HL-60 (cell line): ENCODE results near the gene PAH.

Experiments
- DNase-seq, 2 experiments: peaks; one replicate each; pipeline ENCODE4 v3.0.0-alpha.2; 2010 to 2020; ENCODE audit warnings: low read depth in 1 of 2, low spot score in 1 of 2
- H3K27ac ChIP-seq: fragments of 250-450 bp; sonication (Bioruptor Pico); replicated peaks from 2 replicates; pipeline ENCODE4 v1.5.1; 2020; ENCODE audit warnings: mild to moderate bottlenecking, moderate library complexity
- H3K27me3 ChIP-seq: fragments of 250-450 bp; sonication (Bioruptor Pico); 2 replicates; pipeline ENCODE4 v1.5.1; 2021; ENCODE audit warnings: mild to moderate bottlenecking, moderate library complexity; ENCODE audit not compliant: insufficient read depth, poor library complexity, severe bottlenecking
- H3K4me3 ChIP-seq: replicated peaks from 2 replicates; pipeline ENCODE4 v1.5.1; 2011; ENCODE audit warnings: mild to moderate bottlenecking, control low read depth, low read length; ENCODE audit not compliant: insufficient read depth
- CTCF ChIP-seq: IDR thresholded peaks from one replicate; pipeline ENCODE4 v1.5.1; 2011; ENCODE audit warnings: low read length, control low read depth, inconsistent platforms; ENCODE audit not compliant: insufficient read depth
- GABPA ChIP-seq: IDR thresholded peaks from 2 replicates; pipeline ENCODE4 v1.6.1; 2012; ENCODE audit warnings: low read depth
- POLR2AphosphoS5 ChIP-seq: IDR thresholded peaks from 2 replicates; pipeline ENCODE4 v1.6.1; 2012; ENCODE audit warnings: low read depth
- REST ChIP-seq: IDR thresholded peaks from 2 replicates; pipeline ENCODE4 v1.6.1; 2012; ENCODE audit warnings: low read depth; ENCODE audit not compliant: insufficient replicate concordance
- SPI1 ChIP-seq: IDR thresholded peaks from 2 replicates; pipeline ENCODE4 v1.6.1; 2012; ENCODE audit warnings: low read depth, mild to moderate bottlenecking, borderline replicate concordance

The PAH gene

GRCh38 chr12:102921240-102921639 lies 4.2 kb upstream of the PAH start:
- no peak overlapping the region for H3K4me3 ChIP-seq
- DNase-seq: no peak
- TF ChIP-seq CTCF (no peak), REST (no peak), SPI1 (no peak), GABPA (no peak), POLR2AphosphoS5 (no peak)
- no peak overlapping the region for H3K27ac ChIP-seq
- H3K27me3 ChIP-seq: no peaks in the 10 kb centered on the region

GRCh38 chr12:102920271-102920670 lies 3.2 kb upstream of the PAH start:
- Histone ChIP-seq H3K4me3 (no peak overlapping the region), H3K27me3 (no peaks in the 10 kb centered on the region), H3K27ac (no peak overlapping the region)
- DNase-seq: no peak
- TF ChIP-seq CTCF (no peak), REST (no peak), GABPA (no peak), SPI1 (no peak), POLR2AphosphoS5 (no peak)

GRCh38 chr12:102918840-102919239 lies 1.8 kb upstream of the PAH start:
- TF ChIP-seq GABPA: no peak
- TF ChIP-seq REST: no peak
- no peak for TF ChIP-seq SPI1
- TF ChIP-seq CTCF: no peak
- no peak for TF ChIP-seq POLR2AphosphoS5
- no peak for DNase-seq
- Histone ChIP-seq H3K4me3 (no peak overlapping the region), H3K27me3 (no peaks in the 10 kb centered on the region), H3K27ac (no peak overlapping the region)
